ENCODE measurements around the gene SRP68.

DNA sequence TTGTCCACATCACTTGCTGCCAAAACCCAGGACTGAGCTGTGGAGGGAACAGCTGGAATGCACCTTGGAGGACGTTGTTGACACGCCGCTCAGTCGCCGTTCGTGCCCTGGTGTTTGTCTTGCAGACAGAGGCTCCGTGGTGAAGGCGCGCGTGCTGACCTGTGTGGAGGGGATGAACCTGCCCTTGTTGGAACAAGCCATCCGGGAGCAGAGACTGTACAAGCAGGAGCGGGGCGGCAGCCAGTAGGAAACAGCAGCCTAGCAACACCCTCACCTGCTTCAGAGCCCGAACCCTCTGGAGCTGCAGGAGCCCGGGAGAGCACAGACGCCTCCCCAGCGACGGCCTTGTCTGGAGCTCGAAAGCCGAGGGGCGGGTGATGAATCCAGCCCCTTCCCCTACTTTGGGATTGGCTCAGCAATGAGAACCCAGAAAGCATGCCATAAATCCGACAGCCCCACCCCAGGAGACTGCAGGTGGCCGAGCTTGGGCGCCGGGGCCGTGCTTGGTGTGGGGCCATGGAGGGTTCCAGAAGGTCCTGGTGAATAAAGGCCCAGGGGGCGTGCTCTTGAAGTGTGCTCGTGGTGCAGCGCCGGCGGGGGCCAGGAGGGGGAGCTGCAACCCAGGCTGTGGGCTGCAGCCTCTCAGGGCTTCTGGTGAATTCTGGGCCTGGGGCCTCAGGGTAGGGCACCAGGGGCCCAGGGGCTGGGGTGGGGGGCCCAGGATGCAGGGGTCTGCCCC lies 72.1 kb downstream of the SRP68 start:
- TF ChIP-seq POLR2A (IDR thresholded peaks at IDR 0.05; ENCODE audit: low read length): no peak
- no peak for TF ChIP-seq GATA1 (IDR thresholded peaks at IDR 0.05; ENCODE audit: low read depth, low read length)

Data from erythroblast (primary cell).